ENCODE results near the gene UBASH3B.

- TF ChIP-seq, protein P1, sequence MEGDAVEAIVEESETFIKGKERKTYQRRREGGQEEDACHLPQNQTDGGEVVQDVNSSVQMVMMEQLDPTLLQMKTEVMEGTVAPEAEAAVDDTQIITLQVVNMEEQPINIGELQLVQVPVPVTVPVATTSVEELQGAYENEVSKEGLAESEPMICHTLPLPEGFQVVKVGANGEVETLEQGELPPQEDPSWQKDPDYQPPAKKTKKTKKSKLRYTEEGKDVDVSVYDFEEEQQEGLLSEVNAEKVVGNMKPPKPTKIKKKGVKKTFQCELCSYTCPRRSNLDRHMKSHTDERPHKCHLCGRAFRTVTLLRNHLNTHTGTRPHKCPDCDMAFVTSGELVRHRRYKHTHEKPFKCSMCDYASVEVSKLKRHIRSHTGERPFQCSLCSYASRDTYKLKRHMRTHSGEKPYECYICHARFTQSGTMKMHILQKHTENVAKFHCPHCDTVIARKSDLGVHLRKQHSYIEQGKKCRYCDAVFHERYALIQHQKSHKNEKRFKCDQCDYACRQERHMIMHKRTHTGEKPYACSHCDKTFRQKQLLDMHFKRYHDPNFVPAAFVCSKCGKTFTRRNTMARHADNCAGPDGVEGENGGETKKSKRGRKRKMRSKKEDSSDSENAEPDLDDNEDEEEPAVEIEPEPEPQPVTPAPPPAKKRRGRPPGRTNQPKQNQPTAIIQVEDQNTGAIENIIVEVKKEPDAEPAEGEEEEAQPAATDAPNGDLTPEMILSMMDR (IDR thresholded peaks at IDR 0.05): no peak
- TF ChIP-seq POLR2A (IDR thresholded peaks at IDR 0.05): no peak
Measured at GRCh38 chr11:122721201-122721963, 65.9 kb downstream of the UBASH3B start.
